NCI-H2227 (cell line): ENCODE data around the gene SLC5A1.

ENCODE experiments used
- DNase-seq: peaks from one replicate; lab custom pipeline; 2025; ENCODE audit not compliant: unreplicated experiment; lab: John Stamatoyannopoulos, UW

Gene SLC5A1

DNA sequence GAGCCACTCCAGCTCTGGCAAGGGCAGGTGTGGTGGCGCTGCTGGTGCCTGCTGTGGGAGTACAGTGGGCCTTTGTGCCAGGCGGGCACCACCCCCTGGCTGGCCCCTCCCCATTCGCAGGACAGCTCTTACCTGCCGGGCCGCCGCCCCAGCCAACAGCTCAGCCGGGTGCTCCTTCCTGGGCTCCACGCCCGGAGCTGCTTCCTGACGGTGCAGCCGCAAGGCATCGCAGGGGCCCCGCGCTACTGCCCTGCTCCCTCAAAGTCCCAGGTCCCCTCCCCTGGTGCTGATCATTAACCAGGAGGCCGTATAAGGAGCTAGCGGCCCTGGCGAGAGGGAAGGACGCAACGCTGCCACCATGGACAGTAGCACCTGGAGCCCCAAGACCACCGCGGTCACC lies at the start of gene SLC5A1:
Gene SLC5A1, plus strand, starts transcription at position 338 of the 400 bp plus-strand sequence. Its CDS starts 21 bp downstream, at position 359.
- DNase-seq = peak; percentile 13

DNA sequence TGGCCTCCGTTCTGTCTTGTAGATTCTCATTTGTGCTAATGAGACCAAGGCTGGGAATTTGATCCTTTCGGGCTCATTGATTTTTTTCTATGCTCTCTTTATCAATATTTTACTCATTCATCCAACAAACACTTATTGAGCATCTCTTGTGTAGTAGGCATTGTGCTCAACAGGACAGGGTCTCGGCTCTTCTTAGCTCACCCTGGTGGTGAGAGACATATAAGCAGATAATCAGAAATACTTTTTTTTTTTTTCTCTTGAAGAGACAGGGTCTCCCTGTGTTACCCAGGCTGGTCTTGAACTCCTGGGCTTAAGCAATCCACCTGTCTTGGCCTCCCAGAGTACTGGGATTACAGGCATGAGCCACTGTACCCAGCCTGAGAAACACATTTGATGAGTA lies 48.0 kb upstream of the SLC5A1 start:
- DNase-seq = no peak

DNA sequence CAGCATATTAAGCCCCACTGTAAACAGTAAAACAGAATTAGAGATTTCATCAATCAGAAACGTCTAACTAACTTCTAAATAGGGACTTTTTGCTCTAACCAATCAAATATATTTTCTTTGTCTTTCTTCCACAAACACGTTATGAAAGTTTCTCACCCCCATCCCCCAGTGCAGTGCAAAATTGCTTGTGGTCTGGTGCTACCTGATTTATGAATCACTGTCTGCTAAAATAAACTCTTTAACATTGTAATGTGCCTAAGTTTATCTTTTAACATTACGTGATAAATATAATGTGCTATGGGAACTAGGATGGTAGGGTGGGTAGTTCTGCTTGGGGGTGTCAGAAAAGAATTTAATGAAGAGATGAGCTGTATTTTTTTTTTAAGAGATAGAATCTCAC lies 47.3 kb upstream of the SLC5A1 start:
- no peak for DNase-seq

- no peak for DNase-seq
Measured at GRCh38 chr22:31998784-31999385, 44.2 kb upstream of the SLC5A1 start.

DNA sequence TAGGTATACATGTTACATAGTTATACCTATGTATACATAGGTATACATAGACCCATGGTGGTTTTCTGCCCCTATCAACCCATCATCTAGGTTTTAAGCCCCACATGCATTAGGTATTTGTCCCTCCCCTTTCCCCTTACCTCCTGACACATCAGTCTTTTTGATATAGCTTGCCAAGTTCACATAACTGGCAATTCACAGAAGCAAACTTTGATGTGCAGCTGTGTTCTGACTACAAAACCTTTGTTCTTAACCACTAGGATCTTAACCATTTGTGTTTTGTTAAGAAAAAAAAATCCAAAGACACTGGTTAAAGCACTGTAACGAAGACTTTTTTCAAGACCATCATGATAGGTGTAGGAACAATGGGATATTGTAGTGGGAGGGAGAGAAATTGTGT lies 42.9 kb upstream of the SLC5A1 start:
- DNase-seq = no peak

GRCh38 chr22:32005453-32005852 lies 37.6 kb upstream of the SLC5A1 start:
- no peak for DNase-seq

- no peak for DNase-seq
Measured at GRCh38 chr22:32013200-32013599, 29.9 kb upstream of the SLC5A1 start.

- DNase-seq = no peak
Measured at GRCh38 chr22:32016081-32016480, 27.0 kb upstream of the SLC5A1 start.

GRCh38 chr22:32018056-32018455 lies 25.0 kb upstream of the SLC5A1 start:
- DNase-seq = no peak

DNA sequence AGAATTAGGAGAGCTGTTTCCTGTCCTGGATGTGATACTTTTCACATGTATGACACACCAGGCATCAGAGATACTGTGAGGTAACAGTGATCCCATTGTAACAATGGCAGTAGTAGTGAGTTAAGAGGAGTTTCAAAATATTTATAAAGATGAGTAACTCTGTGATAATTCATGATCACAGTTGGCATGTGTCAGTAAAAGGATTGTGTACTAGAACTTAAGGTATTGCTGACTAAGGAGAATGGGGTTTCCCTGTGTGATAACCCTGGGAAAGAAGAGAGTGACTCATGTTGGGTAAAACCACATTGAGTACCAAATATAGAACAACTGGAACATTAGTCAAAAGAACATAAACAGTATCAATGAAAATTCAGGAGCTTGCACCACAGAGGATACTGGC lies 22.9 kb upstream of the SLC5A1 start:
- no peak for DNase-seq

- no peak for DNase-seq
Measured at GRCh38 chr22:32021716-32022115, 21.3 kb upstream of the SLC5A1 start.

DNA sequence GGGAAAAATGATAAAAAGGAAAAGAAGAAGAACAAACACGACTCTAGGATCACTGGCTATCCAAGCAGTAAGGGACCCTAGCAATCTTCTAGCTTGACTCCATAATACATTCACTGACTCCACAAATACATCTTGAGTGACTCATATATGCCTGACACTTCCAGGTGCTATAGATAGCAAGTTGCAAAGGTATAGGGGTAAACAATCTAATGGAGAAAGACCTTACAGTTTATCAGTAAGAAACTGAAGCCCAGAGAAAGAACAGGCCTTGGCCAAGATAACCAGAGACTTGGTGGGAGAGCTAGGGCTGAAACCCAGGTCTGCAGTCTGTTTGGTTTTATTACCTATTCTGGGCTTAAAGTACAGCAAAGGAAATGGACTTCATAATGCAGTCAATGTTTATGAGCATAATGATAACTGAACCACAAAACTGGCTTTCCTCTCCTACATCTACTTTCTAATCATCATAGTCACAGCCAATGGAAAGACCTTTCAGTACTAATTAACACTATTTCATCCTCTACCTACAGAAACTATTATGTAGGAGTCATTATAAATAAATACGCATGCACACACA lies 19.7 kb upstream of the SLC5A1 start:
- DNase-seq = no peak

DNA sequence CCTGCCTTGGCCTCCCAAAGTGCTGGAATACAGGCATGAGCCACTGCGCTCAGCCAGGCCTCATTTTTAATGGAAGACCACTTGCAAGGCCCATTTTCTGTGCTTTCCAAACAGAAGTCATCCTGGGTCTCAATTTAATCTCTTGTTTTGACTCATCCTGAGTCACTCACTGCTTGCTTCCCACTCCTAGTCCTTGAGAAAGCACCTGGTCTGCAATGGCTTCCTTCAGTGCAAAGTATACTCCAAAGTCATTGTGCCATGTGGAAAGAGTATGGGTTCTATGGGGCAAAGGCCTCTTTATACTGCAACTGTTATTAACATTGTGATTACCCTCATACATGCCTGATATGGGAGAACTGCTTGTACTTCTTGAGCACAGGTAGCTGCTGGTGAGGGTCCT lies 18.3 kb upstream of the SLC5A1 start:
- no peak for DNase-seq

DNA sequence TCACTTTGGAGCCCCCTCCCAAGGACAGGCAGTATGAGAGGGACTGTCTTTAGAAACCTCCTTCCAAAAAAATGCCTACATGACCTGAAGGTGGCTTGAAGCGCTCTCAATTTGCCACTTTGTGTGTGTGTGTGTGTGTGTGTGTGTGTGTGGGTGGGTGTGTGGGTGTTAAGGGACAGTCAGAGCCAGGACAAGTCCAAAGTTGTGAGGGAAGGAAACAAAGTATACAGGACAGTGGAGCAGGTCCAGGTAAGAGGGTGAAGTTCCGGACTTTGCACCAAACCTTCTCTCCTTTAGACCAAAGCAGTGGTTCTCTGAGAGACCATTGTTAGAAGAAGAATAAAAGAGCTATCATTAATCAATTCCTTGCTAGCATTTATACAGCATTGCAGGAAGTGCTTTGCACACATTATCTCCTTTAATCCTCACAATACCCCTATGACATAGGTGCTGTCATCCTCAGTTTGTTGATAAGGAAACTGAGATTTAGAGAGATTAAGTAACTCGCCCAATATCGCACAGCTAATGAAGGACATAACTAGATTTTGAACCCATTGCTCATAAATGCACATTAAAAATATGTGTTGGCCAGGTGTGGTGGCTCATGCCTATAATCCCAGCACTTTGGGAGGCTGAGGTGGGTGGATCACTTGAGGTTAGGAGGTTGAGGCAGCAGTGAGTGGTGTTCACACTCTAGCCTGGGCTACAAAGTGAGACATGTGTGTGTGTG lies 12.4 kb upstream of the SLC5A1 start:
- DNase-seq = no peak

DNA sequence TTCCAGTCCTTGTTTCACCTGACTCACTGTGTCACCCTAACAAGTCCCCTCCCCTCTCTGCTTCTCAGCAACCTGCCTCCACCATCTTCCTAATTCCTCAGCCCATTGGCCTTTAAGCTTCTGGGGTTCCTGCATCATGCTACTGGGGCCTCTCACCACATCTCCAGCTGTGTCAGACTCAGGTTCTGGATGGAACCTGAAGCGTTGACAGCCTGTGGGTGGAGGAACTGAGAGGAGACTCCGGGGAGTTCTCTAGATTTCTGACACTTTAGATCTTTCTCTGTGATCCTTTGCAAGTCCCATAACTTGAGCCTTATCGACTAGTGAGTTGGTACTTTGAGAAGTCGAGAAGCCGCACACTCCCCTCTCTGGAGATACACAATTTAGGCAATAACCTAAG lies 11.6 kb upstream of the SLC5A1 start:
- no peak for DNase-seq

- no peak for DNase-seq
Measured at GRCh38 chr22:32034275-32034674, 8.8 kb upstream of the SLC5A1 start.

- DNase-seq = no peak
Measured at GRCh38 chr22:32037236-32037635, 5.8 kb upstream of the SLC5A1 start.

GRCh38 chr22:32040324-32040904 lies 2.6 kb upstream of the SLC5A1 start:
- no peak for DNase-seq

- DNase-seq = no peak
Measured at GRCh38 chr22:32043391-32043790, 330 bp downstream of the SLC5A1 start.

DNA sequence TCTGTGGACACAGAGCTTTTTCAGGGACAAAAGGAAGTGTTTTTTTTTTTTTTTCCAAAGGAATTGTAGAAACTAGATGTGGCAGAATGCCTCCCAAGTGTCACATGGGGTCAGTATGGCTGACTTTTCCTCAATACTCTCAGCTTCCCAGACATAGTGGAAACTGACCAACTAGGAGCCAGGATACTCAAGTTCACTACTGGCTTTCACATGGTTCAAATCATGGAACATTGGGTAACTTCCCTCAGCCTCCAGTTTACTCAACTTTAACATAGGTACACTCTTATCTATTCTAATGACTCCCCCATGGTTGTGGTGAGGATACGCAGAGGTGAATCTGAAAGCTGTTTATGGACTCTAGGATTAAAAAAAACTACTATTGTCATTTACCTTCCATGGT lies 1.4 kb downstream of the SLC5A1 start:
- DNase-seq = no peak

- DNase-seq = no peak
Measured at GRCh38 chr22:32044913-32045312, 1.9 kb downstream of the SLC5A1 start.

DNA sequence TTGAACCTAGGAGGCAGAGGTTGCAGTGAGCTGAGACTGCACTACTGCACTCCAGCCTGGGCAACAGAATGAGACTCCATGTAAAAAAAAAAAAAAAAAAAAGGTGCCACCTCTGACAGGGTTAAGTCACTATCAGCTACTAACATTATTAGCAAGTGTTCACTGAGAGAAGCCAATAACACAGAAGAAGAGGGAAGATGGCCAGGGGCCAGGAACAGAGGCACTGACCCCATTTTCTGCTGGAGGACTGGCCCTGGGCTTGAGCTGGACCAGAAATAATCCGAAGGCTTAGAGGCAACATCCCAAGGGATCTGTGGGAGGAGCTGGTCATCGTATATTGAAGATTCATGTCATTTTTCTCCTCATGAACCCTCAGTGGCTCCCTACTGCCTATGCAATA lies 5.0 kb downstream of the SLC5A1 start:
- DNase-seq = no peak
